ENCODE measurements around the gene UBR4. TPM values are rescaled to one million over a fixed set of nuclear protein-coding genes. Genes with fewer than 3 reads are reported as not detected.

The UBR4 gene
- total and polyA plus RNA-seq, 2 experiments from 2014 or later: 140 to 175 TPM

GRCh38 chr1:19076841-19077616, 133.0 kb downstream of the UBR4 start:
- H4K20me1 ChIP-seq (ENCODE audit: insufficient read depth, poor library complexity, severe bottlenecking): peaks cover 2% of the 10 kb centered on the region
- H3K4me2 ChIP-seq: no peak overlapping the region
- no peaks in the 10 kb centered on the region for H3K79me2 ChIP-seq
- H3K9me2 ChIP-seq (replicated peaks; ENCODE audit: insufficient read depth): no peaks in the 10 kb centered on the region
- WGBS (ENCODE audit: low lambda C conversion rate, missing lambda C conversion rate): 91% methylated on average over 20 of the region's 20 CpGs
- no peaks in the 10 kb centered on the region for H3K27me3 ChIP-seq
- H3K36me3 ChIP-seq (replicated peaks; ENCODE audit: insufficient read depth, low read depth): no peaks in the 10 kb centered on the region
- no peak for DNase-seq (ENCODE audit: low spot score)
- H3K4me1 ChIP-seq (ENCODE audit: insufficient read depth): peaks cover 9% of the 10 kb centered on the region
- TF ChIP-seq EZH2 (IDR thresholded peaks at IDR 0.05; ENCODE audit: borderline replicate concordance) (no peak), EZH2phosphoT487 (IDR thresholded peaks at IDR 0.05; ENCODE audit: low read depth, severe bottlenecking, unreplicated experiment) (no peak)
- TF ChIP-seq, protein P1, sequence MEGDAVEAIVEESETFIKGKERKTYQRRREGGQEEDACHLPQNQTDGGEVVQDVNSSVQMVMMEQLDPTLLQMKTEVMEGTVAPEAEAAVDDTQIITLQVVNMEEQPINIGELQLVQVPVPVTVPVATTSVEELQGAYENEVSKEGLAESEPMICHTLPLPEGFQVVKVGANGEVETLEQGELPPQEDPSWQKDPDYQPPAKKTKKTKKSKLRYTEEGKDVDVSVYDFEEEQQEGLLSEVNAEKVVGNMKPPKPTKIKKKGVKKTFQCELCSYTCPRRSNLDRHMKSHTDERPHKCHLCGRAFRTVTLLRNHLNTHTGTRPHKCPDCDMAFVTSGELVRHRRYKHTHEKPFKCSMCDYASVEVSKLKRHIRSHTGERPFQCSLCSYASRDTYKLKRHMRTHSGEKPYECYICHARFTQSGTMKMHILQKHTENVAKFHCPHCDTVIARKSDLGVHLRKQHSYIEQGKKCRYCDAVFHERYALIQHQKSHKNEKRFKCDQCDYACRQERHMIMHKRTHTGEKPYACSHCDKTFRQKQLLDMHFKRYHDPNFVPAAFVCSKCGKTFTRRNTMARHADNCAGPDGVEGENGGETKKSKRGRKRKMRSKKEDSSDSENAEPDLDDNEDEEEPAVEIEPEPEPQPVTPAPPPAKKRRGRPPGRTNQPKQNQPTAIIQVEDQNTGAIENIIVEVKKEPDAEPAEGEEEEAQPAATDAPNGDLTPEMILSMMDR (IDR thresholded peaks at IDR 0.05; ENCODE audit: poor library complexity): no peak
- no peak overlapping the region for H3K4me3 ChIP-seq
- H3K27ac ChIP-seq: no peak overlapping the region
- no peaks in the 10 kb centered on the region for H3K9me3 ChIP-seq (ENCODE audit: low read depth)
- no peak overlapping the region for H2AFZ ChIP-seq

DNA sequence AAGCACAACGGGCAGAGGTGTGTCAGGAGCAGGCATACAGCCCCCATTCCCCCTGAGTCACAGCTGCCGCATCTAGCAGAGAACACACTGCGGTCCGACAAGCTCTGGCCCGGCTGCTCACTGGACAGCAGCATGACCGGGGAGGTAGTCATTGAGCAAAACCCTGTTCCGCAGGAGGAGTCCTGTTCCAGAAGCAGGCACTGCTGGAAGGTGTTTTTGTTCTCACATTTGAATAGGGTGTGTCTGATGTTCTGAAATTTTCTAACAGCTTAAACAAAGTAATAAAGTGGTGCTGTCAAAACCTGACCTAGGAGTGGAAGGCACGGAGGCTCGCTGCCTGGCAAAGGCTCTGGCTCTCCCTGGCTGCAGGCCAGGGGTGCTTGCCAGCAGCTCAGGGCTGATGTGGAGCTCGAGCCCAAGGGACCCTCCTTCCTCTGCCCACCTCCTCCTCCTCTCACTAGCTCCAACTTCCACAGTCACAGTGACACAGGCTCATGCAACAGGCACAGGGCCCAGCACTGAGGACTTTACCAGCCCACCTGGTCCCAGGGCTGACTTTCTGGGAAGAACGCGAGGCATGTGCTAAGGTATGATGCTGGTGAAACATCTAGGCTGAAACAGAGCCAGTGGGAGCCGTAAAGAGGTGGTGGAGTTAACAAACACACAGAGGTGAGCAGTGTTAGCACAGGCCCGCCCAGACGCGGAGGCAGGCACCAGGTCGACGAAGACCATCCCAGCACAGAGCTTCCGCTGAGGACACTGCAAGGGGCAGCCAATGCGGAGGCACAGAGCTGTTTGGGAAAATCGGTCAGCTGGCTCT, 135.0 kb downstream of the UBR4 start:
- H3K4me3 ChIP-seq: no peak overlapping the region
- no peak overlapping the region for H3K27ac ChIP-seq
- DNase-seq (ENCODE audit: low spot score): no peak
- no peaks in the 10 kb centered on the region for H3K79me2 ChIP-seq
- H3K9me3 ChIP-seq (ENCODE audit: low read depth): no peaks in the 10 kb centered on the region
- peaks cover 2% of the 10 kb centered on the region for H4K20me1 ChIP-seq (ENCODE audit: insufficient read depth, poor library complexity, severe bottlenecking)
- no peak overlapping the region for H2AFZ ChIP-seq
- H3K27me3 ChIP-seq: no peaks in the 10 kb centered on the region
- no peaks in the 10 kb centered on the region for H3K9me2 ChIP-seq (replicated peaks; ENCODE audit: insufficient read depth)
- 87% methylated on average over 21 of the region's 21 CpGs for WGBS (ENCODE audit: low lambda C conversion rate, missing lambda C conversion rate)
- H3K36me3 ChIP-seq (replicated peaks; ENCODE audit: insufficient read depth, low read depth): no peaks in the 10 kb centered on the region
- H3K4me2 ChIP-seq: no peak overlapping the region
- no peak for TF ChIP-seq EZH2phosphoT487 (IDR thresholded peaks at IDR 0.05; ENCODE audit: low read depth, severe bottlenecking, unreplicated experiment)
- TF ChIP-seq, protein P1 (IDR thresholded peaks at IDR 0.05; ENCODE audit: poor library complexity): no peak
- no peak for TF ChIP-seq EZH2 (IDR thresholded peaks at IDR 0.05; ENCODE audit: borderline replicate concordance)
- H3K4me1 ChIP-seq (ENCODE audit: insufficient read depth): peaks cover 4% of the 10 kb centered on the region

DNA sequence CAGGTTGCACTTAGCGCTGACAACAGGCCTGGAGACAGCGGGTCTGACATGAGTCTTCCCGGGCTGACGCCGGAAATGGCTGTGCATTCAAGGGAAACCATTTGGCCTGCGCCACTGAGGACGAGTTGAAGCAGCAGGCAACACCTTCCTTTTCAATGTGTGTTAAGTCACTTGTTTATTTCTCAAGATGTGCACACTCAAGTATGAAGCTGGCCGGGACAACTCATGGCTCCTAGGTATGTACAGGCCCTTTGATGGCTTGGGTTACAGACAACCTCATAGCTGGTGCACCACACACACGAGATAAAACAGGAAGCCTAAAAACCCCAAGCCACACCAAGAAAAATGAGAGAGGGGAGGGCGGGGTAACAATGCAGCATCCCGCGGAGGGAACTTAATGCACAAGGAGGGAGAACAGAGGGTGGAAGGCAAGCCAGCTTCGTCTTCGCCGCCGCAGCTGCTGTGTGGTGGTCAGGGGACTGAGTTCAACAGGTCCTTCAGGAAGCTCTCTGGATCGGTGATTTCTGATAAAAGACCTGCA, 135.6 kb downstream of the UBR4 start:
- Histone ChIP-seq H4K20me1 (ENCODE audit: insufficient read depth, poor library complexity, severe bottlenecking) (peaks cover 2% of the 10 kb centered on the region), H3K4me3 (no peak overlapping the region), H3K9me3 (ENCODE audit: low read depth) (no peaks in the 10 kb centered on the region), H3K27ac (no peak overlapping the region), H3K27me3 (no peaks in the 10 kb centered on the region), H3K4me2 (no peak overlapping the region), H3K36me3 (replicated peaks; ENCODE audit: insufficient read depth, low read depth) (no peaks in the 10 kb centered on the region), H3K9me2 (replicated peaks; ENCODE audit: insufficient read depth) (no peaks in the 10 kb centered on the region), H2AFZ (no peak overlapping the region), H3K4me1 (ENCODE audit: insufficient read depth) (no peaks in the 10 kb centered on the region), H3K79me2 (no peaks in the 10 kb centered on the region)
- no peak for DNase-seq (ENCODE audit: low spot score)
- no peak for TF ChIP-seq EZH2phosphoT487 (IDR thresholded peaks at IDR 0.05; ENCODE audit: low read depth, severe bottlenecking, unreplicated experiment)
- WGBS (ENCODE audit: low lambda C conversion rate, missing lambda C conversion rate): 98% methylated on average over 17 of the region's 17 CpGs
